OCI-LY3 (cell line): ENCODE results near the gene SEL1L.
"Not testable (repeated sequence)": the region's sequence is repeated elsewhere in the genome, so short reads cannot be mapped to it uniquely, and the experiment has no call there.

Experiments
- H2AFZ ChIP-seq: fragments of 200-600, 300-600 bp; shearing (Covaris generic); 2 replicates; pipeline ENCODE4 v1.6.0; 2014; ENCODE audit warnings: antibody characterized with exemption, low read depth, low read length
- H3K27ac ChIP-seq: fragments of 200-600, 300-600 bp; sonication (generic); 2 replicates; pipeline ENCODE4 v1.5.1; 2014; ENCODE audit warnings: mild to moderate bottlenecking, low read length, moderate library complexity, mixed read lengths
- H3K27me3 ChIP-seq: fragments of 200-600, 300-600 bp; sonication (generic); 2 replicates; pipeline ENCODE4 v1.6.1; 2014; ENCODE audit warnings: low read depth, low read length, mixed read lengths
- H3K36me3 ChIP-seq: fragments of 200-600, 300-600 bp; sonication (generic); replicated peaks from 2 replicates; pipeline ENCODE3; 2014; ENCODE audit warnings: low read depth, low read length, mixed read lengths
- H3K4me1 ChIP-seq: fragments of 300-600, 200-600 bp; sonication (generic); 2 replicates; pipeline ENCODE4 v1.6.1; 2014; ENCODE audit warnings: low read length, mixed read lengths
- H3K4me2 ChIP-seq: fragments of 200-600, 300-600 bp; sonication (generic); 2 replicates; pipeline ENCODE4 v1.6.1; 2014; ENCODE audit warnings: low read length, mixed read lengths
- H3K4me3 ChIP-seq: fragments of 300-600, 200-600 bp; sonication (generic); 2 replicates; pipeline ENCODE4 v1.5.1; 2014; ENCODE audit warnings: antibody characterized with exemption, mild to moderate bottlenecking, low read length, moderate library complexity
- H3K79me2 ChIP-seq: fragments of 300-600, 200-600 bp; shearing (Covaris generic); 2 replicates; pipeline ENCODE4 v1.6.1; 2014; ENCODE audit warnings: mild to moderate bottlenecking, low read length, mixed read lengths
- H3K9ac ChIP-seq: fragments of 300-600, 200-600 bp; shearing (Covaris generic); 2 replicates; pipeline ENCODE4 v1.6.0; 2014; ENCODE audit warnings: mild to moderate bottlenecking, low read length, moderate library complexity
- H3K9me3 ChIP-seq: fragments of 200-600, 300-600 bp; shearing (Covaris generic); 2 replicates; pipeline ENCODE4 v1.6.1; 2014; ENCODE audit warnings: low read length, mixed read lengths; ENCODE audit not compliant: insufficient read depth
- H4K20me1 ChIP-seq: fragments of 200-600, 300-600 bp; sonication (generic); 2 replicates; pipeline ENCODE4 v1.6.1; 2016; ENCODE audit warnings: low read length, mixed read lengths; ENCODE audit not compliant: insufficient read depth
- EZH2phosphoT487 ChIP-seq: fragments of 200-600 bp; shearing (Covaris generic); IDR thresholded peaks from 2 replicates; pipeline ENCODE4 v1.6.1; 2018; ENCODE audit warnings: antibody characterized with exemption, mixed run types, low read depth
- TF ChIP-seq, protein P1 (sequence below): fragments of 200-600, 300-600 bp; sonication (generic); IDR thresholded peaks from 2 replicates; pipeline ENCODE4 v1.5.1; 2014; ENCODE audit warnings: antibody characterized with exemption, low read length, low read depth

SEL1L gene

GRCh38 chr14:81473456-81474147 lies 60.1 kb downstream of the SEL1L start:
- Histone ChIP-seq H4K20me1 (no peaks in the 10 kb centered on the region), H3K9ac (peak overlapping the region; percentile 52), H3K79me2 (no peaks in the 10 kb centered on the region), H3K36me3 (peaks cover 42% of the 10 kb centered on the region), H3K27me3 (no peaks in the 10 kb centered on the region), H3K9me3 (no peaks in the 10 kb centered on the region), H3K4me3 (peak overlapping the region; percentile 52; the same call in 1 of the 2 replicates), H3K4me1 (peaks cover 74% of the 10 kb centered on the region), H2AFZ (no peak overlapping the region), H3K27ac (peak overlapping the region; percentile 93), H3K4me2 (peak overlapping the region; percentile 78)
- TF ChIP-seq, protein P1, sequence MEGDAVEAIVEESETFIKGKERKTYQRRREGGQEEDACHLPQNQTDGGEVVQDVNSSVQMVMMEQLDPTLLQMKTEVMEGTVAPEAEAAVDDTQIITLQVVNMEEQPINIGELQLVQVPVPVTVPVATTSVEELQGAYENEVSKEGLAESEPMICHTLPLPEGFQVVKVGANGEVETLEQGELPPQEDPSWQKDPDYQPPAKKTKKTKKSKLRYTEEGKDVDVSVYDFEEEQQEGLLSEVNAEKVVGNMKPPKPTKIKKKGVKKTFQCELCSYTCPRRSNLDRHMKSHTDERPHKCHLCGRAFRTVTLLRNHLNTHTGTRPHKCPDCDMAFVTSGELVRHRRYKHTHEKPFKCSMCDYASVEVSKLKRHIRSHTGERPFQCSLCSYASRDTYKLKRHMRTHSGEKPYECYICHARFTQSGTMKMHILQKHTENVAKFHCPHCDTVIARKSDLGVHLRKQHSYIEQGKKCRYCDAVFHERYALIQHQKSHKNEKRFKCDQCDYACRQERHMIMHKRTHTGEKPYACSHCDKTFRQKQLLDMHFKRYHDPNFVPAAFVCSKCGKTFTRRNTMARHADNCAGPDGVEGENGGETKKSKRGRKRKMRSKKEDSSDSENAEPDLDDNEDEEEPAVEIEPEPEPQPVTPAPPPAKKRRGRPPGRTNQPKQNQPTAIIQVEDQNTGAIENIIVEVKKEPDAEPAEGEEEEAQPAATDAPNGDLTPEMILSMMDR, result no peak
- TF ChIP-seq EZH2phosphoT487, result no peak

DNA sequence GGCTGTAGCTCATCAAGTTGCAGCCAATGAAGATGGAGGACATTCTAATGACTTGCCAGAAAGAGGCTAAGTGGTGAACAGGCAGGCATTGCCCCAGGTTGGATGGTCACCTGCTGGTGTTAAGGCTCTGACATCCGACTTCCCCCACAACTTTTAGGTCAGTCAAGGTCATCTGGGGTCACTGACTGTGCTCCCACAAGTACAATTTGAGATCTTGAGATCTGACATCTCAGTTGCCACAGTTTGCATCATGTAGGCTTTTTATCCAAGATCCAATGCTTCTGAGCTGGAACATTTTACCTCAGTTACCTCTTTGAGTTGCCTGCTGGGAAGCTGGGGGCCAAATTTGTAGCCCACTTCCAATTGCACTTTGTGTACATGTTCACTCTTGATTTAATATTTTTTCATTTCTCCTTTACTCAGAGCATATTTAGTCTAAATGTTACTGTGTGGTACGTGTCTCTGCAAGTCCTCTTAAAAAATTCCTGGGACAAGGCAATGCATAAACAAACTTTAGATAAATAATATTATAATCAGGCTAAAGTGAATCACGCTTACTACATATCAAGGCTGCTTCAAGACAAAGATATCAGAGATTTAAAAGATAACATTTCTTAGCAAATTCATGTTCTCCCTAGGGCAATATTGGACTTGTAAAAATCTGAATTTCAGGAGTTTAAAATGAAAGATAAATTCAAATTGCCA lies 61.4 kb downstream of the SEL1L start:
- TF ChIP-seq, protein P1, result no peak
- TF ChIP-seq EZH2phosphoT487, result no peak
- Histone ChIP-seq H2AFZ (no peak overlapping the region), H3K27ac (peak overlapping the region; percentile 99; the same call in 1 of the 2 replicates), H3K9me3 (no peaks in the 10 kb centered on the region), H3K27me3 (no peaks in the 10 kb centered on the region), H4K20me1 (no peaks in the 10 kb centered on the region), H3K4me2 (peak overlapping the region; percentile 65), H3K4me1 (peaks cover 69% of the 10 kb centered on the region), H3K4me3 (no peak overlapping the region), H3K36me3 (peaks cover 34% of the 10 kb centered on the region), H3K79me2 (no peaks in the 10 kb centered on the region), H3K9ac (no peak overlapping the region)

DNA sequence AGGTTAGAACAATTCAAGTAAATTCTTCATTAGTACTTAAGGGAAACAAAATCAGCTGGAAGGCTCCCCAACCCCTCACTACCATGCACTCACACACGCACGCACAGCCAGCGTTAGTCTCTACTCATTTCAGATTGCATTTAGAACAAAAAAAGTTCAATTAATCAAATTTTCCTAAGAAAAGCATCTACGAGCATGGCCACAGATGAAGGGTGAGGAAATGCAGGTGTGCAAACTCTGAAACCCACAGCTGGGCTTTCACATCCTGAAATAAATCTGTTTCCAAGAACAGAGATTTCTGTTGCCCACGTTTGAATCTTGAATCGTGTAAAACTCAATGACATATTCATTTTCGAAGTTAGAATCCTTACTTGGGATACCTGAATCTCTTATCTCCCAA lies 62.6 kb downstream of the SEL1L start:
- TF ChIP-seq EZH2phosphoT487, result no peak
- TF ChIP-seq, protein P1, result no peak
- H3K9ac ChIP-seq, result peak overlapping the region; percentile 72
- no peaks in the 10 kb centered on the region for H3K27me3 ChIP-seq
- no peaks in the 10 kb centered on the region for H3K79me2 ChIP-seq
- H2AFZ ChIP-seq, result no peak overlapping the region
- peak overlapping the region; percentile 99 for H3K27ac ChIP-seq
- peaks cover 26% of the 10 kb centered on the region for H3K36me3 ChIP-seq
- no peaks in the 10 kb centered on the region for H3K9me3 ChIP-seq
- H3K4me3 ChIP-seq, result peak overlapping the region; percentile 25
- peaks cover 69% of the 10 kb centered on the region for H3K4me1 ChIP-seq
- no peaks in the 10 kb centered on the region for H4K20me1 ChIP-seq
- H3K4me2 ChIP-seq, result peak overlapping the region; percentile 65

- H3K4me2 ChIP-seq, result peak overlapping the region; percentile 65
- H3K9ac ChIP-seq, result peak overlapping the region; percentile 72
- not testable (repeated sequence) for H3K79me2 ChIP-seq, H4K20me1 ChIP-seq, H3K9me3 ChIP-seq, H3K27me3 ChIP-seq, H2AFZ ChIP-seq
- peak overlapping the region; percentile 25 for H3K4me3 ChIP-seq
- peaks cover 21% of the 10 kb centered on the region for H3K36me3 ChIP-seq
- H3K27ac ChIP-seq, result peak overlapping the region; percentile 99
- H3K4me1 ChIP-seq, result peaks cover 68% of the 10 kb centered on the region
Observed at GRCh38 chr14:81470557-81470826, 63.2 kb downstream of the SEL1L start.
